Endothelial cell of umbilical vein (primary cell): Measurements from ENCODE around the gene EIF2B4.

Source experiments
- EZH2 ChIP-seq: IDR thresholded peaks from 2 replicates; pipeline ENCODE4 v1.6.1; 2012; ENCODE audit warnings: borderline replicate concordance, low read depth, mild to moderate bottlenecking, moderate library complexity, low read length, inconsistent platforms; ENCODE audit not compliant: severe bottlenecking
- POLR2A ChIP-seq: IDR thresholded peaks from 2 replicates; pipeline ENCODE4 v1.6.1; 2012; ENCODE audit warnings: low read depth, mild to moderate bottlenecking, control low read depth, low read length
- POLR2AphosphoS5 ChIP-seq: IDR thresholded peaks from 2 replicates; pipeline ENCODE4 v1.6.1; 2012; ENCODE audit warnings: low read depth, mild to moderate bottlenecking, control low read depth, low read length, moderate library complexity; ENCODE audit not compliant: insufficient read depth
- TF ChIP-seq, protein P1 (sequence below), 2 donors: IDR thresholded peaks; 1 replicate in 1 of 2; 2 replicates in 1 of 2; pipeline ENCODE4 v1.5.1; 2011; ENCODE audit warnings: low read length in 2 of 2, mild to moderate bottlenecking in 2 of 2, moderate library complexity in 2 of 2, control low read depth in 1 of 2, inconsistent platforms in 1 of 2, low read depth in 1 of 2; ENCODE audit not compliant: insufficient read depth in 1 of 2; ENCODE audit errors: extremely low read depth in 1 of 2

DNA sequence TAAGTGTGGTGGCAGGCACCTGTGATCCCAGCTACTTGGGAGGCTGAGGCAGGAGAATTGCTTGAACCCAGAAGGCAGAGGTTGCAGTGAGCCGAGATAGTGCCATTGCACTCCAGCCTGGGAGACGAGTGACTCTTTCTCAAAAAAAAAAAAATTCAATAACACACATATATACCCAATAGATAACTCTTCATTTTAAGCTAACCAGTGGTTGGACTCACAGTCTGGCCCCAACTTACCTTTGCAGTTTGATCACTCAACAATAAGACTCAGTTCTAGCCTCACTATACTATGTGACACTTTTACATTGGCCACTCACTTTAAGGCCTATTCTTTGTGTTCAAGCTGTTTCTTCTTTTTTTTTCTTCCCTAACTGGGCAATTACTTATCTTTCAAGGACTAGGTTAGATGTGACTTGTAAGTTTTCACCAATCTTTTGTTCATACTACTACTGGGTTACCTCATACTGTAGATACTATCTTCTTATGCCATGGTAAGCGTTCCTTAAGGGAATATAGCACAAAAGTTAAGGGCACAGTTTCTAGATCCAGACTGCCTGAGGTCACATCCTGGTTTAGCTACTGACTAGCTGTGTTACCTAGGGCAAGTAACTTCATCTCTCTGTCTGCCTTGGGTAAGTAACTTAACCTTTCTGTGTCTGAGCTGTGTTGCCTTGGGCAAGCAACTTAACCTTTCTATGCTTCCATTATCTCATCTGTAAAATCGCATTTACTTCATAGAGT lies 7.3 kb downstream of the EIF2B4 start:
- TF ChIP-seq POLR2A (peak; percentile 45), EZH2 (no peak), POLR2AphosphoS5 (no peak)
- TF ChIP-seq, protein P1, sequence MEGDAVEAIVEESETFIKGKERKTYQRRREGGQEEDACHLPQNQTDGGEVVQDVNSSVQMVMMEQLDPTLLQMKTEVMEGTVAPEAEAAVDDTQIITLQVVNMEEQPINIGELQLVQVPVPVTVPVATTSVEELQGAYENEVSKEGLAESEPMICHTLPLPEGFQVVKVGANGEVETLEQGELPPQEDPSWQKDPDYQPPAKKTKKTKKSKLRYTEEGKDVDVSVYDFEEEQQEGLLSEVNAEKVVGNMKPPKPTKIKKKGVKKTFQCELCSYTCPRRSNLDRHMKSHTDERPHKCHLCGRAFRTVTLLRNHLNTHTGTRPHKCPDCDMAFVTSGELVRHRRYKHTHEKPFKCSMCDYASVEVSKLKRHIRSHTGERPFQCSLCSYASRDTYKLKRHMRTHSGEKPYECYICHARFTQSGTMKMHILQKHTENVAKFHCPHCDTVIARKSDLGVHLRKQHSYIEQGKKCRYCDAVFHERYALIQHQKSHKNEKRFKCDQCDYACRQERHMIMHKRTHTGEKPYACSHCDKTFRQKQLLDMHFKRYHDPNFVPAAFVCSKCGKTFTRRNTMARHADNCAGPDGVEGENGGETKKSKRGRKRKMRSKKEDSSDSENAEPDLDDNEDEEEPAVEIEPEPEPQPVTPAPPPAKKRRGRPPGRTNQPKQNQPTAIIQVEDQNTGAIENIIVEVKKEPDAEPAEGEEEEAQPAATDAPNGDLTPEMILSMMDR (IDR thresholded peaks at IDR 0.05; ENCODE audit: extremely low read depth in 1 of 2, insufficient read depth in 1 of 2, low read depth in 1 of 2, low read length in 2 of 2) = no peak
